Mesothelial cell of epicardium (in vitro differentiated cells): ENCODE measurements around the gene C2CD5. TPM values are rescaled to one million over a fixed set of nuclear protein-coding genes. Genes with fewer than 3 reads are reported as not detected.
A peak's percentile ranks its signal among the peaks of the same experiment; 100 is the strongest.
"Not testable (repeated sequence)": the region's sequence is repeated elsewhere in the genome, so short reads cannot be mapped to it uniquely, and the experiment has no call there.

Experiments
- DNase-seq, 2 experiments: peaks; one replicate each; pipeline ENCODE4 v3.0.0; 2021; ENCODE audit warnings: low spot score in 2 of 2; ENCODE audit not compliant: unreplicated experiment in 2 of 2
- H3K27ac Mint-ChIP-seq: 2 replicates; pipeline ENCODE4 v1.8.0; 2021; ENCODE audit warnings: mixed read lengths
- H3K27me3 Mint-ChIP-seq: 2 replicates; pipeline ENCODE4 v1.8.0; 2021; ENCODE audit warnings: low read depth, mixed read lengths
- H3K36me3 Mint-ChIP-seq: 2 replicates; pipeline ENCODE4 v1.8.0; 2021; ENCODE audit warnings: mixed read lengths
- H3K4me1 Mint-ChIP-seq: 2 replicates; pipeline ENCODE4 v1.8.0; 2021; ENCODE audit warnings: mixed read lengths
- H3K4me3 Mint-ChIP-seq: 2 replicates; pipeline ENCODE4 v1.8.0; 2021; ENCODE audit warnings: mild to moderate bottlenecking, moderate library complexity, mixed read lengths
- H3K9me3 Mint-ChIP-seq: 2 replicates; pipeline ENCODE4 v1.8.0; 2021; ENCODE audit warnings: mixed read lengths
- total RNA-seq: library from RNA; stranded (reverse); gene quantifications from 3 replicates; pipeline ENCODE4 v1.2.1, GENCODE V29; 2021
- TF ChIP-seq, protein P1 (sequence below): fragments of 200-600 bp; sonication (generic); IDR thresholded peaks from one replicate; pipeline ENCODE4 v1.5.0; 2021; ENCODE audit warnings: antibody characterized with exemption; ENCODE audit not compliant: unreplicated experiment

Gene C2CD5
- total RNA-seq, 1 donor from 2014 or later: 46.0 TPM

- H3K4me3 Mint-ChIP-seq: no peak overlapping the region
- peaks cover 7% of the 10 kb centered on the region for H3K4me1 Mint-ChIP-seq
- H3K27ac Mint-ChIP-seq: no peak overlapping the region
- H3K9me3 Mint-ChIP-seq: no peaks in the 10 kb centered on the region
- H3K27me3 Mint-ChIP-seq: no peaks in the 10 kb centered on the region
- no peak for DNase-seq
- TF ChIP-seq, protein P1, sequence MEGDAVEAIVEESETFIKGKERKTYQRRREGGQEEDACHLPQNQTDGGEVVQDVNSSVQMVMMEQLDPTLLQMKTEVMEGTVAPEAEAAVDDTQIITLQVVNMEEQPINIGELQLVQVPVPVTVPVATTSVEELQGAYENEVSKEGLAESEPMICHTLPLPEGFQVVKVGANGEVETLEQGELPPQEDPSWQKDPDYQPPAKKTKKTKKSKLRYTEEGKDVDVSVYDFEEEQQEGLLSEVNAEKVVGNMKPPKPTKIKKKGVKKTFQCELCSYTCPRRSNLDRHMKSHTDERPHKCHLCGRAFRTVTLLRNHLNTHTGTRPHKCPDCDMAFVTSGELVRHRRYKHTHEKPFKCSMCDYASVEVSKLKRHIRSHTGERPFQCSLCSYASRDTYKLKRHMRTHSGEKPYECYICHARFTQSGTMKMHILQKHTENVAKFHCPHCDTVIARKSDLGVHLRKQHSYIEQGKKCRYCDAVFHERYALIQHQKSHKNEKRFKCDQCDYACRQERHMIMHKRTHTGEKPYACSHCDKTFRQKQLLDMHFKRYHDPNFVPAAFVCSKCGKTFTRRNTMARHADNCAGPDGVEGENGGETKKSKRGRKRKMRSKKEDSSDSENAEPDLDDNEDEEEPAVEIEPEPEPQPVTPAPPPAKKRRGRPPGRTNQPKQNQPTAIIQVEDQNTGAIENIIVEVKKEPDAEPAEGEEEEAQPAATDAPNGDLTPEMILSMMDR: no peak
- H3K36me3 Mint-ChIP-seq: no peaks in the 10 kb centered on the region
Observed at GRCh38 chr12:22562036-22563028, 18.0 kb upstream of the C2CD5 start.

DNA sequence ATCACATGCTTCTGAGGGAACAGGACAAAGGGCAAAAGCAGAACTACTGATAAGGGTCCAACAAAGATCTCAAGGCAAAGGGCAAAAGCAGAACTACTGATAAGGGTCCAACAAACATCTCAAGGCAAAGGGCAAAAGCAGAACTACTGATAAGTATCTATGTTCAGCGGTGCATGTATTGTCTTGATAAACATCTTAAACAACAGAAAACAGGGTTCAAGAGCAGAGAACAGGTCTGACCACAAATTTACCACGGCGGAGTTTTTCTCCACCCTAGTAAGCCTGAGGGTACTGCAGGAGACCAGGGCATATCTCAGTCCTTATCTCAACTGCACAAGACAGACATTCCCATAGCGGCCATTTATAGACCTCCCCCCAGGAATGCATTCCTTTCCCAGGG lies 10.4 kb upstream of the C2CD5 start:
- DNase-seq, H3K36me3 Mint-ChIP-seq, H3K27ac Mint-ChIP-seq, H3K4me1 Mint-ChIP-seq, H3K4me3 Mint-ChIP-seq, H3K27me3 Mint-ChIP-seq: not testable (repeated sequence)
- peaks cover 19% of the 10 kb centered on the region for H3K9me3 Mint-ChIP-seq

DNA sequence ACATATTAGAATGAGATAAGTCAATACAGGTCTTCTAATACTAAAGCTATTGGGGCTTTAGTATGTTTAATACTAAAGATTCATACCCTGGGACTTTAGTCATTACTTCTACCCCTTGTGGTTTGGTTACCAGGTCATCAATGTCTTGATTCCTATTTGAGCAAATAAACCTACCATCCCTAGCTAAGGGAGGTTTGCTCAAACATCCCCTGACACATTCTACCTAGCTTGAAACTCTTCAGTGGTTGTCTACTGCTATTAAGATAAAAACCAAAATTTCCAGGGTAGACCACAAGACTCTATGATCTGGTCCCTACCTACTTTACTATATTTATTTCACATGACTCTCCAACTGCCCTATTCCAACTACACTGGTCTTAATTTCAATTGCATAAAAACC lies 7.3 kb upstream of the C2CD5 start:
- DNase-seq: no peak
- Mint-ChIP-seq H3K27me3 (no peaks in the 10 kb centered on the region), H3K9me3 (peaks cover 19% of the 10 kb centered on the region), H3K4me1 (no peaks in the 10 kb centered on the region), H3K4me3 (no peak overlapping the region), H3K36me3 (peaks cover 10% of the 10 kb centered on the region), H3K27ac (no peak overlapping the region)
- TF ChIP-seq, protein P1: no peak

DNA sequence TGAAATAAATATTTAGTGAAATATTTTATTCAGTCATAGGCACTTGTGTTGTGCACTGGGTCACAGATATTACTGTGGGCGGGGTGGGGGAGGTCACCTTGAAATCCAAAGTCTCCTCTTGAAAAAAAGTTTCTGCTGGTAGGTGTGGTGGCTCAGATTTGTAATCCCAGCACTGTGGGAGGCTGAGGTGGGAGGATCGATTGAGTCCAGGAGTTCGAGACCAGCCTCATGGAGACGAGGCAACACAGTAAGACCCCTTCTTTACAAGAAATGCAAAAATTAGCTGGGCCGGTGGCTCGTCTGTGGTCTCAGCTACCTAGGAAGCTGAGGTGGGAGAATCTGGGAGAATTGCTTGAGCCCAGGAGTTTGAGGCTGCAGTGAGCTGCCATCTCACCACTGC lies 913 bp upstream of the C2CD5 start:
- Mint-ChIP-seq H3K36me3 (peaks cover 3% of the 10 kb centered on the region), H3K4me1 (peaks cover 19% of the 10 kb centered on the region), H3K9me3 (no peaks in the 10 kb centered on the region), H3K27ac (no peak overlapping the region), H3K27me3 (no peaks in the 10 kb centered on the region), H3K4me3 (peak overlapping the region; percentile 45)
- TF ChIP-seq, protein P1: no peak
- no peak for DNase-seq

GRCh38 chr12:22543246-22544037 lies 900 bp downstream of the C2CD5 start:
- DNase-seq: no peak
- peak overlapping the region; percentile 90 for H3K4me3 Mint-ChIP-seq
- H3K27ac Mint-ChIP-seq: peak overlapping the region; percentile 96
- H3K4me1 Mint-ChIP-seq: peaks cover 19% of the 10 kb centered on the region
- H3K36me3 Mint-ChIP-seq: peaks cover 4% of the 10 kb centered on the region
- TF ChIP-seq, protein P1: no peak
- no peaks in the 10 kb centered on the region for H3K27me3 Mint-ChIP-seq
- H3K9me3 Mint-ChIP-seq: no peaks in the 10 kb centered on the region
